K562 (cell line): ENCODE measurements around the gene PCNX2. TPM values are rescaled to one million over a fixed set of nuclear protein-coding genes. Genes with fewer than 3 reads are reported as not detected.

Experiments
- ATF2 ChIP-seq: sonication (generic); formaldehyde crosslinking; IDR thresholded peaks from 2 replicates; pipeline ENCODE4 v1.8.1; 2022; ENCODE audit warnings: missing genetic modification reagents
- ELF2 ChIP-seq: fragments of 250-450 bp; sonication (Bioruptor Pico); IDR thresholded peaks from 2 replicates; pipeline ENCODE4 v1.5.0; 2021; ENCODE audit warnings: mild to moderate bottlenecking
- FIP1L1 ChIP-seq: fragments of 200-400 bp; formaldehyde crosslinking; IDR thresholded peaks from 2 replicates; pipeline ENCODE4 v1.6.1; 2018; ENCODE audit warnings: mild to moderate bottlenecking, low read depth, low read length; ENCODE audit not compliant: poor library complexity, severe bottlenecking
- FOXK2 ChIP-seq, 2 experiments: fragments of 450-650 bp; IDR thresholded peaks in 1 of 2; conservative IDR thresholded peaks in 1 of 2; 2 replicates each; pipeline ENCODE4 v1.6.1; 2016; ENCODE audit warnings: low read depth in 2 of 2, mild to moderate bottlenecking in 1 of 2
- HNRNPK ChIP-seq: fragments of 200-400 bp; formaldehyde crosslinking; IDR thresholded peaks from one replicate; pipeline ENCODE4 v1.6.1; 2018; ENCODE audit warnings: mild to moderate bottlenecking, low read depth, low read length; ENCODE audit not compliant: poor library complexity, severe bottlenecking
- KLF6 ChIP-seq: fragments of 250-450 bp; sonication (Bioruptor Pico); IDR thresholded peaks from 2 replicates; pipeline ENCODE4 v1.4.0; 2020; ENCODE audit warnings: mild to moderate bottlenecking, moderate library complexity, borderline replicate concordance
- NONO ChIP-seq, 2 experiments: fragments of 200-400 bp in 1 of 2; fragments of 450-650 bp in 1 of 2; formaldehyde crosslinking in 1 of 2; IDR thresholded peaks; 2 replicates each; pipeline ENCODE4 v1.6.1; 2017; ENCODE audit warnings: low read depth in 2 of 2, mild to moderate bottlenecking in 2 of 2, moderate library complexity in 2 of 2, low read length in 1 of 2
- NR2C1 ChIP-seq, 2 experiments: fragments of 450-650 bp; IDR thresholded peaks; 2 replicates each; pipeline ENCODE4 v1.6.1; 2017; ENCODE audit warnings: mild to moderate bottlenecking in 2 of 2, antibody characterized with exemption in 1 of 2, inconsistent platforms in 1 of 2, missing compliant biosample characterization in 1 of 2, missing genetic modification characterization in 1 of 2
- NR2F6 ChIP-seq: fragments of 450-650 bp; formaldehyde crosslinking; IDR thresholded peaks from 2 replicates; pipeline ENCODE4 v1.4.0; 2020; ENCODE audit warnings: mild to moderate bottlenecking
- PHF20 ChIP-seq: fragments of 450-650 bp; IDR thresholded peaks from 2 replicates; pipeline ENCODE4 v1.6.1; 2018; ENCODE audit not compliant: partially characterized antibody
- PML ChIP-seq: IDR thresholded peaks from 2 replicates; pipeline ENCODE4 v1.6.1; 2012; ENCODE audit warnings: low read length, inconsistent platforms
- SMAD3 ChIP-seq: fragments of 450-650 bp; formaldehyde crosslinking; conservative IDR thresholded peaks from 2 replicates; pipeline ENCODE4 v1.4.0; 2020; ENCODE audit warnings: mild to moderate bottlenecking
- TEAD1 ChIP-seq, 2 experiments: fragments of 450-650 bp in 1 of 2; sonication (generic) in 1 of 2; formaldehyde crosslinking; IDR thresholded peaks; 2 replicates each; pipeline versions ENCODE4 v1.4.0 to v1.8.0; 2020 to 2022; ENCODE audit warnings: mild to moderate bottlenecking in 2 of 2, missing genetic modification reagents in 1 of 2
- ZNF175 ChIP-seq: fragments of 200-800 bp; sonication (Bioruptor generic); IDR thresholded peaks from 2 replicates; pipeline ENCODE4 v1.6.1; 2016; ENCODE audit warnings: low read depth, mild to moderate bottlenecking, missing genetic modification characterization, missing compliant biosample characterization
- ZNF239 ChIP-seq: fragments of 250-450 bp; sonication (Bioruptor Pico); IDR thresholded peaks from 2 replicates; pipeline ENCODE4 v1.4.0; 2020; ENCODE audit warnings: mild to moderate bottlenecking
- ZNF75A ChIP-seq: fragments of 450-650 bp; formaldehyde crosslinking; IDR thresholded peaks from 2 replicates; pipeline ENCODE4 v1.4.0; 2020; ENCODE audit warnings: mild to moderate bottlenecking
- polyA plus RNA-seq, 8 experiments: library from polyadenylated mRNA; depleted of rRNA in 4 of 8; stranded (reverse) in 5 of 8; unstranded in 3 of 8; fragments of >200 nt; fragmentation: Nextera tagmentation in 2 of 8; fragmentation: Illumina TruSeq in 1 of 8; extraction: Ambion mirVana in 2 of 8; extraction: Trizol in 1 of 8; gene quantifications; 2 replicates each; pipeline versions ENCODE4 v1.2.1 to v1.2.3, GENCODE V29; 2011 to 2014; ENCODE audit warnings: inconsistent platforms in 1 of 8, missing spikeins in 1 of 8
- total RNA-seq, 7 experiments: library from RNA; depleted of rRNA in 6 of 7; stranded (reverse); fragments of >200 nt in 6 of 7; fragmentation: Illumina TruSeq in 2 of 7; extraction: Trizol in 2 of 7; gene quantifications; 2 replicates each; pipeline versions ENCODE4 v1.2.1 to v1.2.3, GENCODE V29; 2011 to 2021; ENCODE audit warnings: low replicate concordance in 1 of 7
- TF ChIP-seq, protein P1 (sequence below): fragments of 200-800 bp; sonication (Bioruptor generic); IDR thresholded peaks from 2 replicates; pipeline ENCODE4 v1.6.1; 2016; ENCODE audit warnings: missing genetic modification characterization, missing compliant biosample characterization
- TF ChIP-seq, protein P2 (sequence below): fragments of 250-450 bp; sonication (Bioruptor Pico); IDR thresholded peaks from 2 replicates; pipeline ENCODE4 v1.4.0; 2020; ENCODE audit warnings: mild to moderate bottlenecking, moderate library complexity

Gene PCNX2
- total and polyA plus RNA-seq, 9 of the 15 experiments (the other 6 are each of a cell fraction or from before 2014, with no cell fraction given) = 0.07 to 0.33 TPM; not detected in 7

- TF ChIP-seq, protein P1, sequence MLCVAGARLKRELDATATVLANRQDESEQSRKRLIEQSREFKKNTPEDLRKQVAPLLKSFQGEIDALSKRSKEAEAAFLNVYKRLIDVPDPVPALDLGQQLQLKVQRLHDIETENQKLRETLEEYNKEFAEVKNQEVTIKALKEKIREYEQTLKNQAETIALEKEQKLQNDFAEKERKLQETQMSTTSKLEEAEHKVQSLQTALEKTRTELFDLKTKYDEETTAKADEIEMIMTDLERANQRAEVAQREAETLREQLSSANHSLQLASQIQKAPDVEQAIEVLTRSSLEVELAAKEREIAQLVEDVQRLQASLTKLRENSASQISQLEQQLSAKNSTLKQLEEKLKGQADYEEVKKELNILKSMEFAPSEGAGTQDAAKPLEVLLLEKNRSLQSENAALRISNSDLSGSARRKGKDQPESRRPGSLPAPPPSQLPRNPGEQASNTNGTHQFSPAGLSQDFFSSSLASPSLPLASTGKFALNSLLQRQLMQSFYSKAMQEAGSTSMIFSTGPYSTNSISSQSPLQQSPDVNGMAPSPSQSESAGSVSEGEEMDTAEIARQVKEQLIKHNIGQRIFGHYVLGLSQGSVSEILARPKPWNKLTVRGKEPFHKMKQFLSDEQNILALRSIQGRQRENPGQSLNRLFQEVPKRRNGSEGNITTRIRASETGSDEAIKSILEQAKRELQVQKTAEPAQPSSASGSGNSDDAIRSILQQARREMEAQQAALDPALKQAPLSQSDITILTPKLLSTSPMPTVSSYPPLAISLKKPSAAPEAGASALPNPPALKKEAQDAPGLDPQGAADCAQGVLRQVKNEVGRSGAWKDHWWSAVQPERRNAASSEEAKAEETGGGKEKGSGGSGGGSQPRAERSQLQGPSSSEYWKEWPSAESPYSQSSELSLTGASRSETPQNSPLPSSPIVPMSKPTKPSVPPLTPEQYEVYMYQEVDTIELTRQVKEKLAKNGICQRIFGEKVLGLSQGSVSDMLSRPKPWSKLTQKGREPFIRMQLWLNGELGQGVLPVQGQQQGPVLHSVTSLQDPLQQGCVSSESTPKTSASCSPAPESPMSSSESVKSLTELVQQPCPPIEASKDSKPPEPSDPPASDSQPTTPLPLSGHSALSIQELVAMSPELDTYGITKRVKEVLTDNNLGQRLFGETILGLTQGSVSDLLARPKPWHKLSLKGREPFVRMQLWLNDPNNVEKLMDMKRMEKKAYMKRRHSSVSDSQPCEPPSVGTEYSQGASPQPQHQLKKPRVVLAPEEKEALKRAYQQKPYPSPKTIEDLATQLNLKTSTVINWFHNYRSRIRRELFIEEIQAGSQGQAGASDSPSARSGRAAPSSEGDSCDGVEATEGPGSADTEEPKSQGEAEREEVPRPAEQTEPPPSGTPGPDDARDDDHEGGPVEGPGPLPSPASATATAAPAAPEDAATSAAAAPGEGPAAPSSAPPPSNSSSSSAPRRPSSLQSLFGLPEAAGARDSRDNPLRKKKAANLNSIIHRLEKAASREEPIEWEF (CRISPR knock-in tag) = no peak
- TF ChIP-seq NONO (IDR thresholded peaks at IDR 0.05; ENCODE audit: low read depth in 2 of 2, low read length in 1 of 2) (no peak), ZNF239 (CRISPR knock-in tag) (peak; percentile 68; the same call in 1 of the 2 replicates), NR2C1 (IDR thresholded peaks at IDR 0.05) (no peak), NR2C1 (tag; IDR thresholded peaks at IDR 0.05) (peak; percentile 60), PHF20 (no peak), ZNF75A (0 out of 2 replicates have a peak, but pooled peaks have one; percentile 38), PML (no peak), TEAD1 (CRISPR knock-in tag; IDR thresholded peaks at IDR 0.05) (0 out of 4 replicates have a peak, but pooled peaks of 1 of the 2 experiments have one; percentile 37), ATF2 (no peak), NR2F6 (CRISPR knock-in tag) (peak; percentile 59; the same call in 1 of the 2 replicates), HNRNPK (no peak), FIP1L1 (no peak), ZNF175 (peak; percentile 52; the same call in 1 of the 2 replicates), SMAD3 (peak; percentile 81; the same call in 1 of the 2 replicates), FOXK2 (conservative IDR thresholded peaks at IDR 0.05 in 1 of 2, IDR thresholded peaks at IDR 0.05 in 1 of 2; ENCODE audit: low read depth in 2 of 2) (no peak), KLF6 (CRISPR knock-in tag) (peak; percentile 89; the same call in 1 of the 2 replicates), ELF2 (CRISPR knock-in tag) (0 out of 2 replicates have a peak, but pooled peaks have one; percentile 22)
- TF ChIP-seq, protein P2, sequence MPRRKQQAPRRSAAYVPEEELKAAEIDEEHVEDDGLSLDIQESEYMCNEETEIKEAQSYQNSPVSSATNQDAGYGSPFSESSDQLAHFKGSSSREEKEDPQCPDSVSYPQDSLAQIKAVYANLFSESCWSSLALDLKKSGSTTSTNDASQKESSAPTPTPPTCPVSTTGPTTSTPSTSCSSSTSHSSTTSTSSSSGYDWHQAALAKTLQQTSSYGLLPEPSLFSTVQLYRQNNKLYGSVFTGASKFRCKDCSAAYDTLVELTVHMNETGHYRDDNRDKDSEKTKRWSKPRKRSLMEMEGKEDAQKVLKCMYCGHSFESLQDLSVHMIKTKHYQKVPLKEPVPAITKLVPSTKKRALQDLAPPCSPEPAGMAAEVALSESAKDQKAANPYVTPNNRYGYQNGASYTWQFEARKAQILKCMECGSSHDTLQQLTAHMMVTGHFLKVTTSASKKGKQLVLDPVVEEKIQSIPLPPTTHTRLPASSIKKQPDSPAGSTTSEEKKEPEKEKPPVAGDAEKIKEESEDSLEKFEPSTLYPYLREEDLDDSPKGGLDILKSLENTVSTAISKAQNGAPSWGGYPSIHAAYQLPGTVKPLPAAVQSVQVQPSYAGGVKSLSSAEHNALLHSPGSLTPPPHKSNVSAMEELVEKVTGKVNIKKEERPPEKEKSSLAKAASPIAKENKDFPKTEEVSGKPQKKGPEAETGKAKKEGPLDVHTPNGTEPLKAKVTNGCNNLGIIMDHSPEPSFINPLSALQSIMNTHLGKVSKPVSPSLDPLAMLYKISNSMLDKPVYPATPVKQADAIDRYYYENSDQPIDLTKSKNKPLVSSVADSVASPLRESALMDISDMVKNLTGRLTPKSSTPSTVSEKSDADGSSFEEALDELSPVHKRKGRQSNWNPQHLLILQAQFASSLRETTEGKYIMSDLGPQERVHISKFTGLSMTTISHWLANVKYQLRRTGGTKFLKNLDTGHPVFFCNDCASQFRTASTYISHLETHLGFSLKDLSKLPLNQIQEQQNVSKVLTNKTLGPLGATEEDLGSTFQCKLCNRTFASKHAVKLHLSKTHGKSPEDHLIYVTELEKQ (CRISPR knock-in tag) = 0 out of 2 replicates have a peak, but pooled peaks have one; percentile 54
Measured at GRCh38 chr1:232938926-232939325, 356.6 kb downstream of the PCNX2 start (continued).
